ENCODE data around the gene NOTCH1.
A peak's percentile ranks its signal among the peaks of the same experiment; 100 is the strongest.

NOTCH1 gene

GRCh38 chr9:136532799-136533774 is 12.8 kb downstream of the NOTCH1 start:
- H3K9ac ChIP-seq (ENCODE audit: low read length), result no peak overlapping the region
- no peak overlapping the region for H3K4me3 ChIP-seq (ENCODE audit: low read length)
- DNase-seq (ENCODE audit: low read depth), result no peak
- no peaks in the 10 kb centered on the region for H3K4me1 ChIP-seq (ENCODE audit: control insufficient read depth, insufficient read depth, low read length)
- no peaks in the 10 kb centered on the region for H3K27me3 ChIP-seq (replicated peaks; ENCODE audit: control insufficient read depth, insufficient read depth, low read length)
- H3K36me3 ChIP-seq (ENCODE audit: control insufficient read depth, insufficient read depth, low read length, severe bottlenecking), result no peaks in the 10 kb centered on the region
- H3K9me3 ChIP-seq (ENCODE audit: control insufficient read depth, low read length), result no peaks in the 10 kb centered on the region

GRCh38 chr9:136531904-136532798 is 13.7 kb downstream of the NOTCH1 start:
- Histone ChIP-seq H3K27me3 (replicated peaks; ENCODE audit: control insufficient read depth, insufficient read depth, low read length) (no peaks in the 10 kb centered on the region), H3K4me1 (ENCODE audit: control insufficient read depth, insufficient read depth, low read length) (no peaks in the 10 kb centered on the region), H3K36me3 (ENCODE audit: control insufficient read depth, insufficient read depth, low read length, severe bottlenecking) (no peaks in the 10 kb centered on the region), H3K9me3 (ENCODE audit: control insufficient read depth, low read length) (no peaks in the 10 kb centered on the region), H3K4me3 (ENCODE audit: low read length) (no peak overlapping the region), H3K9ac (ENCODE audit: low read length) (no peak overlapping the region)
- DNase-seq (ENCODE audit: low read depth), result no peak

GRCh38 chr9:136531186-136531903 is 14.5 kb downstream of the NOTCH1 start:
- DNase-seq (ENCODE audit: low read depth), result no peak
- Histone ChIP-seq H3K4me3 (ENCODE audit: low read length) (no peak overlapping the region), H3K9ac (ENCODE audit: low read length) (no peak overlapping the region), H3K4me1 (ENCODE audit: control insufficient read depth, insufficient read depth, low read length) (no peaks in the 10 kb centered on the region), H3K27me3 (replicated peaks; ENCODE audit: control insufficient read depth, insufficient read depth, low read length) (no peaks in the 10 kb centered on the region), H3K9me3 (ENCODE audit: control insufficient read depth, low read length) (no peaks in the 10 kb centered on the region), H3K36me3 (ENCODE audit: control insufficient read depth, insufficient read depth, low read length, severe bottlenecking) (no peaks in the 10 kb centered on the region)

GRCh38 chr9:136530461-136531089 is 15.3 kb downstream of the NOTCH1 start:
- H3K4me1 ChIP-seq (ENCODE audit: control insufficient read depth, insufficient read depth, low read length), result no peaks in the 10 kb centered on the region

GRCh38 chr9:136529516-136530460 is 16.1 kb downstream of the NOTCH1 start:
- no peaks in the 10 kb centered on the region for H3K9me3 ChIP-seq (ENCODE audit: control insufficient read depth, low read length)
- H3K27me3 ChIP-seq (replicated peaks; ENCODE audit: control insufficient read depth, insufficient read depth, low read length), result no peaks in the 10 kb centered on the region
- H3K36me3 ChIP-seq (ENCODE audit: control insufficient read depth, insufficient read depth, low read length, severe bottlenecking), result no peaks in the 10 kb centered on the region
- H3K9ac ChIP-seq (ENCODE audit: low read length), result no peak overlapping the region
- H3K4me1 ChIP-seq (ENCODE audit: control insufficient read depth, insufficient read depth, low read length), result no peaks in the 10 kb centered on the region
- no peak overlapping the region for H3K4me3 ChIP-seq (ENCODE audit: low read length)
- no peak for DNase-seq (ENCODE audit: low read depth)

More at GRCh38 chr9:136530461-136531089, 15.3 kb downstream of the NOTCH1 start:
- no peak overlapping the region for H3K4me3 ChIP-seq (ENCODE audit: low read length)
- H3K36me3 ChIP-seq (ENCODE audit: control insufficient read depth, insufficient read depth, low read length, severe bottlenecking), result no peaks in the 10 kb centered on the region
- no peak for DNase-seq (ENCODE audit: low read depth)
- H3K9me3 ChIP-seq (ENCODE audit: control insufficient read depth, low read length), result no peaks in the 10 kb centered on the region
- H3K27me3 ChIP-seq (replicated peaks; ENCODE audit: control insufficient read depth, insufficient read depth, low read length), result no peaks in the 10 kb centered on the region
- H3K9ac ChIP-seq (ENCODE audit: low read length), result no peak overlapping the region

GRCh38 chr9:136528716-136529341 is 17.0 kb downstream of the NOTCH1 start:
- no peaks in the 10 kb centered on the region for H3K36me3 ChIP-seq (ENCODE audit: control insufficient read depth, insufficient read depth, low read length, severe bottlenecking)
- peaks cover 6% of the 10 kb centered on the region for H3K4me1 ChIP-seq (ENCODE audit: control insufficient read depth, insufficient read depth, low read length)
- H3K9me3 ChIP-seq (ENCODE audit: control insufficient read depth, low read length), result no peaks in the 10 kb centered on the region
- no peak overlapping the region for H3K4me3 ChIP-seq (ENCODE audit: low read length)
- H3K27me3 ChIP-seq (replicated peaks; ENCODE audit: control insufficient read depth, insufficient read depth, low read length), result no peaks in the 10 kb centered on the region
- H3K9ac ChIP-seq (ENCODE audit: low read length), result no peak overlapping the region
- DNase-seq (ENCODE audit: low read depth), result no peak

- no peak overlapping the region for H3K4me3 ChIP-seq (ENCODE audit: low read length)
- DNase-seq (ENCODE audit: low read depth), result peak; percentile 22
- peaks cover 8% of the 10 kb centered on the region for H3K4me1 ChIP-seq (ENCODE audit: control insufficient read depth, insufficient read depth, low read length)
- H3K9me3 ChIP-seq (ENCODE audit: control insufficient read depth, low read length), result no peaks in the 10 kb centered on the region
- H3K9ac ChIP-seq (ENCODE audit: low read length), result no peak overlapping the region
- no peaks in the 10 kb centered on the region for H3K27me3 ChIP-seq (replicated peaks; ENCODE audit: control insufficient read depth, insufficient read depth, low read length)
- no peaks in the 10 kb centered on the region for H3K36me3 ChIP-seq (ENCODE audit: control insufficient read depth, insufficient read depth, low read length, severe bottlenecking)
Measured at GRCh38 chr9:136527721-136528710, 17.8 kb downstream of the NOTCH1 start.

GRCh38 chr9:136527131-136527530 is 18.7 kb downstream of the NOTCH1 start:
- DNase-seq (ENCODE audit: low read depth), result no peak
- Histone ChIP-seq H3K9me3 (ENCODE audit: control insufficient read depth, low read length) (no peaks in the 10 kb centered on the region), H3K4me3 (ENCODE audit: low read length) (no peak overlapping the region), H3K9ac (ENCODE audit: low read length) (no peak overlapping the region), H3K36me3 (ENCODE audit: control insufficient read depth, insufficient read depth, low read length, severe bottlenecking) (no peaks in the 10 kb centered on the region), H3K4me1 (ENCODE audit: control insufficient read depth, insufficient read depth, low read length) (peaks cover 8% of the 10 kb centered on the region), H3K27me3 (replicated peaks; ENCODE audit: control insufficient read depth, insufficient read depth, low read length) (no peaks in the 10 kb centered on the region)

- Histone ChIP-seq H3K4me3 (ENCODE audit: low read length) (no peak overlapping the region), H3K9ac (ENCODE audit: low read length) (no peak overlapping the region), H3K9me3 (ENCODE audit: control insufficient read depth, low read length) (no peaks in the 10 kb centered on the region), H3K4me1 (ENCODE audit: control insufficient read depth, insufficient read depth, low read length) (peaks cover 8% of the 10 kb centered on the region), H3K27me3 (replicated peaks; ENCODE audit: control insufficient read depth, insufficient read depth, low read length) (no peaks in the 10 kb centered on the region), H3K36me3 (ENCODE audit: control insufficient read depth, insufficient read depth, low read length, severe bottlenecking) (no peaks in the 10 kb centered on the region)
- no peak for DNase-seq (ENCODE audit: low read depth)
Measured at GRCh38 chr9:136526625-136527066, 19.2 kb downstream of the NOTCH1 start.
